T-helper 2 cell treated with Interferon-gamma antibody and Interleukin-4, amounts not matched to agents 100 ng/mL and 5 ng/mL, for 36 hours (primary cell): ENCODE results near the gene KLHDC7A. TPM values are rescaled to one million over a fixed set of nuclear protein-coding genes. Genes with fewer than 3 reads are reported as not detected.

Experiments
- intact Hi-C: fragments of 100-400 bp; cut with micrococcal nuclease; formaldehyde crosslinking; loops from one replicate; pipeline ENCODE4 v1.15.1; 2023
- total RNA-seq: library from RNA; stranded (reverse); gene quantifications from 2 replicates; pipeline ENCODE4 v1.2.3, GENCODE V29; 2022

The KLHDC7A gene
- total RNA-seq, 1 donor from 2014 or later = not detected

GRCh38 chr1:18470671-18471355 lies 9.9 kb upstream of the KLHDC7A start:
- intact Hi-C loops = no loop called here

- intact Hi-C loops = no loop called here
These were observed 7.4 kb upstream of the KLHDC7A start for GRCh38 chr1:18473195-18473815.

- intact Hi-C loops = no loop called here
These were observed 6.1 kb upstream of the KLHDC7A start for GRCh38 chr1:18474559-18475175.

DNA sequence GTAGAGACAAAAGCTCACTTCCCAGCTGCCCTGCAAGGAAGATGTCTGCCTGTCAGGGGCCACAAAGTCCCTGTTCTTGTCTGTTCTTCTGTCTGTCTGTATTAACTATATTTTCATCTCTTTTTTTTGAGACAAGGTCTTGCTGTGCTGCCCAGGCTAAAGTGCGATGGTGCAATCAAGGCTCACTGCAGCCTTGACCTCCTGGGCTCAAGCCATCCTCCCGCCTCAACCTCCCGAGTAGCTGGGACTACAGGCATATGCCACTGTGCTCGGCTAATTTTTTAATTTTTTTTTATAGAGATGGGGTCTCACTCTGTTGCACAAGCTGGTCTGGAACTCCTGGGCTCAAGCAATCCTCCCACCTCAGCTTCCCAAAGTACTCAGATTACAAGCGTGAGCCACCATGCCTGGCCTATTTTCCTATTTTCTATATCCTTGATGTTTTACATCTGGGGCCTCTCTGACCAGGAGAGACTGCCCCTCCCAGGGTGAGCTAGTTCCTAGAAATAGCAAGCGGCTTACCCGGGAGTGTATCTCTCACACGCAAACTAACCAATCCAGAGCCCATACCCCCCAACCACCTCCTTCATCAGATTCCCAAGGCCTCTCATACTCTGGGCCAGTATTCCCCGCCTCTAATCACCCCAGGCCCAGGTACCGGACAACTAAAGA lies 5.4 kb upstream of the KLHDC7A start:
- intact Hi-C loops = no loop called here

GRCh38 chr1:18479454-18479853 lies 1.3 kb upstream of the KLHDC7A start:
- intact Hi-C loops = no loop called here

GRCh38 chr1:18481190-18481920 lies 625 bp downstream of the KLHDC7A start:
- intact Hi-C loops = no loop called here

DNA sequence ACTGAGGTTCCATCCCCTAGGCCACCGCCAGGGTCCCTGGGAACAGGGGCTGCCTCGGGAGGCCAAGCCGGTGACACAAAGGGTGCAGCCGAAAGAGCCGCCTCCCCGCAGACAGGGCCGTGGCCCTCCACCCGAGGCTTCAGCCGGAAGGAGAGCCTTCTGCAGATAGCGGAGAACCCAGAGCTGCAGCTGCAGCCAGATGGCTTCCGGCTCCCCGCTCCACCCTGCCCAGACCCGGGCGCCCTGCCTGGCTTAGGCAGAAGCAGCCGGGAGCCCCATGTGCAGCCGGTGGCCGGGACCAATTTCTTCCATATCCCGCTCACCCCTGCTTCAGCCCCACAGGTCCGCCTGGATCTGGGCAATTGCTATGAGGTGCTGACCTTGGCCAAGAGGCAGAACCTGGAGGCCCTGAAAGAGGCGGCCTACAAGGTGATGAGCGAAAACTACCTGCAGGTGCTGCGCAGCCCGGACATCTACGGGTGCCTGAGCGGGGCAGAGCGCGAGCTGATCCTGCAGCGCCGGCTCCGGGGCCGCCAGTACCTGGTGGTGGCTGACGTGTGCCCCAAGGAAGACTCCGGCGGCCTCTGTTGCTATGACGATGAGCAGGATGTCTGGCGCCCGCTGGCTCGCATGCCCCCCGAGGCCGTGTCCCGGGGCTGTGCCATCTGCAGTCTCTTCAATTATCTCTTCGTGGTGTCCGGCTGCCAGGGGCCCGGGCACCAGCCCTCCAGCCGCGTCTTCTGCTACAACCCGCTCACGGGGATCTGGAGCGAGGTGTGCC lies 1.4 kb downstream of the KLHDC7A start:
- intact Hi-C loops = no loop called here

DNA sequence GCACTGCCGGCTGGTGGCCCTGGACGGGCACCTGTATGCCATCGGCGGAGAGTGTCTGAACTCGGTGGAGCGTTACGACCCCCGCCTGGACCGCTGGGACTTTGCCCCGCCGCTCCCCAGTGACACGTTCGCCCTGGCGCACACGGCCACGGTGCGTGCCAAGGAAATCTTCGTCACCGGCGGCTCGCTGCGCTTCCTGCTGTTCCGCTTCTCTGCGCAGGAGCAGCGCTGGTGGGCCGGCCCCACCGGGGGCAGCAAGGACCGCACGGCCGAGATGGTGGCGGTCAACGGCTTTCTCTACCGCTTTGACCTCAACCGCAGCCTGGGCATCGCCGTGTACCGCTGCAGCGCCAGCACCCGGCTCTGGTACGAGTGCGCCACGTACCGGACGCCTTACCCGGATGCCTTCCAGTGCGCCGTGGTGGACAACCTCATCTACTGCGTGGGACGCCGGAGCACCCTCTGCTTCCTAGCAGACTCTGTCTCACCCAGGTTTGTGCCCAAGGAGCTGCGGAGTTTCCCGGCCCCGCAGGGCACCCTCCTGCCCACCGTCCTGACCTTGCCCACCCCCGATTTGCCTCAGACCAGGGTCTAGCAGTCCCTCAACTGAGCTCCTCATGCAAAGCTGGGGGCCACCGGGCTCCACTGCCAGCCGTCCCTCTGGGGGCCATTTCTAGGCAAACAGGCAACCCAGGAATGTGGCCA lies 2.1 kb downstream of the KLHDC7A start:
- intact Hi-C loops = no loop called here

DNA sequence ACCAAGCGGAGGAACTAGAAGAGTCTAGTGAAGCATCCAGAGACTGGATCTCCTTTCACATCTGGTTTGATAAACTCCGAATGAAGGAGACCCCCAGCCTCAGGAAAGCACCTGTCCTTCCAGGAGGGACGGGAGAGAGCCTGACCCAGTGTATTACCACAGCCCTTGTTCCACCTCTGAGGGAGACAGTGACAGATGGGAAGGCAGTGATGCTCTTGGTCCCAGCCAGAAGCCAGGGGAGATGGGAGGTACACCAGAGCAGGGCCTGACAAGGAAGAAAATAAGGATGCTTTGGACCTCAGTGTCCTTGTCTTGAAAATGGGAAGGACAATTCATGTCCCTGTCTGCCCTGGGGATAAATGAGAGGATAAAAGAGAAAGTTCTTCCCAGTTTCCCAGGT lies 3.5 kb downstream of the KLHDC7A start:
- intact Hi-C loops = no loop called here

GRCh38 chr1:18484721-18485120 lies 4.0 kb downstream of the KLHDC7A start:
- intact Hi-C loops = no loop called here

DNA sequence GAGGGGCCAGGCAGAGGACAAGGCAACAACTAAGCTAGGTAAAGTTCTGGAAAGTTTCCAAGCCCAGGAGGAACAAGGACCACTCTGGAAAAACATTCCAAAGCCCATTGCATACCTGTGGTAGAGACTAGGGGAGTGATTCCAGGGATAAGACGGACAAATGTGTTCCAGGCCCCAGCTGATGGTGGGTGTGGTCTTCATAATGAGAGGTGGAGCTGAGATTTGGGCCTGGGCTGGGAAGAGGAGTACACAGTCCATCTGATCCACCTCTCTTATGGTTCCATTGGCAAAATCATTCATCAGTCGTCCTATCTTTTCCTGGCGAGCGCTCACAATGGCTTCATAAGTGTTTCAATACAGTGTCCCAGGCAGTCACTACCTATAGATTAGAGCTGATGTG lies 4.5 kb downstream of the KLHDC7A start:
- intact Hi-C loops = no loop called here

DNA sequence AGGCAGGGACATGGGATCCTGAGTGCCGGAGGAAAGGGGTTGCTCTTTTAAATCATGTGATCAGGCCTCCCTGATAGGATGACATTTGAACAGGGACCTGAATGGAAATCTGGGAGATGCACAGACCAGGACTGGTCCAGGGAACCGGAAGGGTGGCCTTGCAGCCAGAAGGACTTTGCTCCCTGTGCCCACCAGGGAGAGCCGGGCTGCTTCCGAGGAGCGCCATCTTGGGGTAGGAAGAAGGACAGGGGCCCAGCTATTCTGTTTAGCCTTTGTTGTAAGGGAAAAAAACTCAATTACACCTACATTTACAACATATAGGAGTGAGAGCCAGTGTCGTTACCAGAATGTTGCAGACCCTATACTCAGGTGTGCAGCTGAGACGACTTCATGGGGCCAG lies 5.5 kb downstream of the KLHDC7A start:
- intact Hi-C loops = no loop called here

- intact Hi-C loops = no loop called here
These were observed 8.8 kb downstream of the KLHDC7A start for GRCh38 chr1:18489417-18490143.

DNA sequence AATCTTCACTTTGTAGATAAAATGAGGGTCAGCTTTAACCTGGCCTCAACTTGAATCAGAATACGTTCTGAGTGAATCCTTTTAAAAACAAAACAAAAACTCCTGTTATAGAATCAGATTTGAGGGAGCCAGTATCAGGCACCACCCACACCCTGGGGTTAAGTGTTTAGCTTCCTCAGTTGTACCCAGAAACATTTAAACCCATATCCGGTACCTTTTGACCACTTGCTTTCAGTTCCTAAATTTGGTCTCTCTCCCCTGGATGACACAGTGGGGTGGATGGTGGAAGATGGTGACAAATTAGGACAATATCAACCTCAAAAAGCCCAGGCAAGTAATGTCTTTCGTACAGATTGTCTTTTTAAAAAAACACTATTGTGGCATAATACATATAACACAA lies 10.4 kb downstream of the KLHDC7A start:
- intact Hi-C loops = no loop called here

DNA sequence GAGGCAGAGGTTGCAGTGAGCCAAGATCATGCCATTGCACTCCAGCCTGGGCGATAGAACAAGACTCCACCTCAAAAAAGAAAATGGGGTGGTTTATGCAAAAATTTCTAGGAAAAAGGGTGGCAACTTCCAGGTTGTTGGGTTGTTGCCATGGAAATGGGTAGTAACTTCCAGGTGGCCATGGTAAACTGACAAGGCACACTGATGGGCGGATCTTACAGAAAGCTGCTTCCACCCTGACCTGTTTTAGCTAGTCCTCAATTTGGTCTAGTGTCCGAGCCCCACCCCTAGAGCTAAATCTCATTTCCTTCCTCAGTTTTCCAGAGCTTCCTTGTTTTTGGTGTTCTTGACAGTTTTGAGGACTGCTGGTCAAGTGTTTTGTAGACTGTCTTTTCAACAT lies 13.6 kb downstream of the KLHDC7A start:
- intact Hi-C loops = no loop called here

DNA sequence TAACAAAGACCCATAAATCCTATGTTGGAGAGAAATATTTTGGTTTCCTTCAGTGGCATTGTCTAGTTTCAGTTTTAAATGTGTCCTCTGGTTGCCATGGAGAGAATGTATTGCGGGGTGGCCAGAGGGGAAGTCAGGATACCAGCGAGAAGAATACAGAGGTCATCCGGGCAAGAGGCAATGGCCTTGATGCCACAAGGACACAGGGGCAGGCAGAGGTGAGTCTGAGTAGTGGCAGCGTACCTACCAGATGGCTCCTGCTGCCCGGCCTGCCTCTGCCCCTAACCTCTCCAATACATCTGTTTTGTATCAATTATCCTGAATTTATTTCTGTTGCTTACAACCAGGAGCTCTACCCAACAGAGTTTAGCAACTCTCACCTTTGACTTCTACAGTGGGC lies 14.9 kb downstream of the KLHDC7A start:
- intact Hi-C loops = no loop called here

DNA sequence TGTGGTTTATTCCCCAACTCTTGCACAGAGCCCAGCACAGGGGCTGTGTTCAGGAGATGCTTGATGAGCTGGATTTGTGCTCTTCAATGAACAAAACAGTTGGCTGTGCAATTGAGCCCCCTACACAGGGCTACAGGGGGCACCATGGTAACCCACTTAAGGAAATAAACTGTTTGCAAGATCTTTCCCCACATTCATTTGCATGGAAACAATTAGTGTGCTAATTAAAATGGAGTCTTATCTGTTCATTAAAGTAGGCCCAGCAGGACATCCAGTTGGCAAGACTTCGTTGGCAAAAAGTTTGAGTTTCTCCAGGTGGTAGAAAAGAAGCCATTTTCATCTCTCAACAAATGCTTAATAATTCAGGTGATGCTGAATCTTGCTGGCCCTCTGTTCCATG lies 15.3 kb downstream of the KLHDC7A start:
- intact Hi-C loops = no loop called here

GRCh38 chr1:18496497-18497235 lies 15.9 kb downstream of the KLHDC7A start:
- intact Hi-C loops = no loop called here

DNA sequence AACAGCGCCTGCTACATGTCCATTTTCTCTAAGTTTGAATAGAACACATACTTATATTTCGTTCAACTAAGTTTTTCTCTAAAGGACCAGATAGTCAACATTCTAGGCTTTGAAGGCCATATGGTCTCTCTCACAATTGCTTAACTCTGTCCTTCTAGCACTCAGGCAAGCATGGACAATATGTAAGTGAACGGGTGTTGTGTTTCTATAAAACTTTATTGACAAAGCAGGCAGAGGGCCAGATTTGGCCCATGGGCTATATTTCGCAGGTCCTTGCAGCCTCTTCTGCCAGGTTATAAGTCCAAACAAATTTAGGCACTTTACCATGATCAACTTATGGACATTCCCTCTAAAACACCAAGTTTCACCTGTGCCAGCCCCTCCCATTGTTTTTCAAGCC lies 21.1 kb downstream of the KLHDC7A start:
- intact Hi-C loops = no loop called here
